Ovary (tissue), 9 donors: Measurements from ENCODE around the gene ANKRD61. TPM values are rescaled to one million over a fixed set of nuclear protein-coding genes. Genes with fewer than 3 reads are reported as not detected.

Source experiments
- DNase-seq, 5 donors: peaks; one replicate each; pipeline ENCODE4 v3.0.0-alpha.2; 2019 to 2020
- H3K27ac ChIP-seq, 2 donors: fragments of 200-600 bp; one replicate each; pipeline versions ENCODE4 v1.5.1 to v1.8.0; 2019 to 2022
- H3K27me3 ChIP-seq: fragments of 200-600 bp; one replicate; pipeline ENCODE4 v1.8.0; 2022
- H3K36me3 ChIP-seq: fragments of 200-600 bp; sonication (generic); one replicate; pipeline ENCODE4 v1.5.1; 2019
- H3K4me1 ChIP-seq: one replicate; pipeline ENCODE4 v1.8.1; 2013; ENCODE audit warnings: mild to moderate bottlenecking, moderate library complexity; ENCODE audit not compliant: insufficient read depth
- H3K4me3 ChIP-seq: fragments of 200-600 bp; sonication (generic); one replicate; pipeline ENCODE4 v1.5.1; 2017
- H3K9me3 ChIP-seq, 2 donors: fragments of 200-600 bp in 1 of 2; sonication (generic) in 1 of 2; one replicate each; pipeline versions ENCODE4 v1.5.1 to v1.8.1; 2013 to 2019; ENCODE audit warnings: mild to moderate bottlenecking in 1 of 2, moderate library complexity in 1 of 2
- EP300 ChIP-seq: sonication (generic); formaldehyde crosslinking; IDR thresholded peaks from one replicate; pipeline ENCODE4 v1.6.1; 2017; ENCODE audit warnings: antibody characterized with exemption
- POLR2A ChIP-seq: fragments of 450-650 bp; IDR thresholded peaks from one replicate; pipeline ENCODE4 v1.6.1; 2017; ENCODE audit warnings: antibody characterized with exemption, mild to moderate bottlenecking, moderate library complexity
- WGBS, 3 donors: extraction: QIAGEN DNeasy Blood & Tissue Kit in 1 of 3; methylation state at CpG; one replicate each; pipeline versions ENCODE4 v1.1.5 to v1.1.7; 2013 to 2017; 5-methylcytosine and 5-hydroxymethylcytosine counted together
- intact Hi-C, 4 donors: fragments of 100-400 bp; cut with DNase I; formaldehyde crosslinking; loops; one replicate each; pipeline versions ENCODE4 v1.11.0 to v1.15.1; 2022 to 2023
- polyA plus RNA-seq, 2 donors: library from polyadenylated mRNA; stranded (reverse); fragments of 200-250 nt in 1 of 2; fragments of 350-450 nt in 1 of 2; fragmentation: Illumina TruSeq in 1 of 2; extraction: RNeasy Lipid Tissue Mini Kit (QIAGEN cat#74804) in 1 of 2; gene quantifications; one replicate each; pipeline ENCODE4 v1.2.3, GENCODE V29; 2013 to 2014
- total RNA-seq, 7 donors: library from RNA; depleted of rRNA in 2 of 7; stranded (reverse); fragments of >200 nt in 2 of 7; fragmentation: NEBNext Ultra II Directional in 3 of 7; extraction: Animal tissue kit (Norgen Biotek cat#: 25700) in 3 of 7; gene quantifications; one replicate each; pipeline versions ENCODE4 v1.1.0 to v1.2.4, GENCODE V29; 2016 to 2023
- TF ChIP-seq, protein P1 (sequence below), 3 donors: fragments of 450-650 bp in 2 of 3; fragments of 200-600 bp in 1 of 3; IDR thresholded peaks; one replicate each; pipeline versions ENCODE4 v1.5.1 to v1.8.0; 2016 to 2022; ENCODE audit warnings: antibody characterized with exemption in 3 of 3, mild to moderate bottlenecking in 1 of 3
- donor health status: DM: no; HTN: no; CAD: no; lungs with moderate emphysema.
- donor health status: DM: no; HTN: no; CAD: no.
- donor health status: Bipolar disorder and iron deficiency.
- donor health status: DM: yes; HTN: yes; CAD: no.
- donor health status: DM: no; HTN: no; CAD: no.
- donor health status: DM: yes; HTN: yes; CAD: no.

The ANKRD61 gene
- total and polyA plus RNA-seq, 9 donors = 0.15 to 1.5 (median 0.57) TPM; not detected in 6

DNA sequence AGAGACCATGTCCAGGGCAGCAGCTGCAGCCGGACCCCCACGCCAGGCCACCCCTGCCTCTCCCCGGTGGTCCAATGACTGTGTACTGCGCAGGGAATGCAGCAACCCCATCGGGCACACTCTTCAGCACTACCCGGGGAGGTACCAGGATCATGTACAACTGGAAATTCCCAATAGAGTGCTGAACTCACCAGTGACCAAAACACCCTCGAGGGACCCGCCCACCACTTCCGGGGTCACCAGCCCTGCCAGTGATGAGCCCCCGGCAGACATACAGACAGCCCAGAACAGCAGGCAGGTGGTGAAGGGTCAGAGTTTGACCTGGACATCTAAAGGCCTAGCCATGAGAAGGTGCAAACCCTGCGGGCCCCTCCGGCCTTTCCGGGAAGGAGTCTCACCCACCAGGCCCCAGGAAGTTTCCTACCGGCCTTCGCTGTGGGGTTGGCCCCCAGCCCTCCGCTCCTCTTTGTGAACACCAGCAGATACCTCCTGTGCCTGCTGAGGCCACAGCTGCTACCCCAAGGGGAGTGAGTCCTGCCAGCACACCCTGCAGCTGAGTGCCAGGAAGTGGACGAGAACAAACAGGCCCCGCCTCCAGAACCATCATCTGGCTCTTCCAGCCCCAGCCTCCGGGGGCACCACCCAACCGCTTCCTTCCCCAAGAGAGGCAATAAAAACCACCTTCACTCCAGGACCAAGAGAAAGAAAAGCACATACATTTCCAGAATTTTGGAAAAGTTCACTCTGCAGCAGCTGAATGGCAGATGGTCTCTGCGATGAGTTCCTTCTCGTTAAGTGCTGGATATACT lies 5.0 kb upstream of the ANKRD61 start:
- H3K27ac ChIP-seq = no peak overlapping the region
- WGBS, 3 donors = 81 to 88% (median 84%) methylated on average over 22 of the region's 22 CpGs
- no peaks in the 10 kb centered on the region for H3K36me3 ChIP-seq
- TF ChIP-seq POLR2A (no peak), EP300 (no peak)
- TF ChIP-seq, protein P1, sequence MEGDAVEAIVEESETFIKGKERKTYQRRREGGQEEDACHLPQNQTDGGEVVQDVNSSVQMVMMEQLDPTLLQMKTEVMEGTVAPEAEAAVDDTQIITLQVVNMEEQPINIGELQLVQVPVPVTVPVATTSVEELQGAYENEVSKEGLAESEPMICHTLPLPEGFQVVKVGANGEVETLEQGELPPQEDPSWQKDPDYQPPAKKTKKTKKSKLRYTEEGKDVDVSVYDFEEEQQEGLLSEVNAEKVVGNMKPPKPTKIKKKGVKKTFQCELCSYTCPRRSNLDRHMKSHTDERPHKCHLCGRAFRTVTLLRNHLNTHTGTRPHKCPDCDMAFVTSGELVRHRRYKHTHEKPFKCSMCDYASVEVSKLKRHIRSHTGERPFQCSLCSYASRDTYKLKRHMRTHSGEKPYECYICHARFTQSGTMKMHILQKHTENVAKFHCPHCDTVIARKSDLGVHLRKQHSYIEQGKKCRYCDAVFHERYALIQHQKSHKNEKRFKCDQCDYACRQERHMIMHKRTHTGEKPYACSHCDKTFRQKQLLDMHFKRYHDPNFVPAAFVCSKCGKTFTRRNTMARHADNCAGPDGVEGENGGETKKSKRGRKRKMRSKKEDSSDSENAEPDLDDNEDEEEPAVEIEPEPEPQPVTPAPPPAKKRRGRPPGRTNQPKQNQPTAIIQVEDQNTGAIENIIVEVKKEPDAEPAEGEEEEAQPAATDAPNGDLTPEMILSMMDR (IDR thresholded peaks at IDR 0.05) = no peak
- no peak overlapping the region for H3K4me3 ChIP-seq
- H3K9me3 ChIP-seq = no peaks in the 10 kb centered on the region
- intact Hi-C loops = no loop called here
- DNase-seq = peak in 2 of 5 donors; percentile 31 to 41
- H3K27me3 ChIP-seq = no peaks in the 10 kb centered on the region
- no peaks in the 10 kb centered on the region for H3K4me1 ChIP-seq

- WGBS, 3 donors = 81 to 87% (median 83%) methylated on average over 12 of the region's 12 CpGs
- no peaks in the 10 kb centered on the region for H3K27me3 ChIP-seq
- intact Hi-C loops = no loop called here
- no peaks in the 10 kb centered on the region for H3K36me3 ChIP-seq
- no peaks in the 10 kb centered on the region for H3K9me3 ChIP-seq
- no peak overlapping the region for H3K27ac ChIP-seq
- no peak overlapping the region for H3K4me3 ChIP-seq
- no peak for TF ChIP-seq EP300
- TF ChIP-seq, protein P1 (IDR thresholded peaks at IDR 0.05) = no peak
- TF ChIP-seq POLR2A = no peak
- H3K4me1 ChIP-seq = no peaks in the 10 kb centered on the region
- DNase-seq = no peak
Observed at GRCh38 chr7:6026820-6027311, 4.3 kb upstream of the ANKRD61 start.

DNA sequence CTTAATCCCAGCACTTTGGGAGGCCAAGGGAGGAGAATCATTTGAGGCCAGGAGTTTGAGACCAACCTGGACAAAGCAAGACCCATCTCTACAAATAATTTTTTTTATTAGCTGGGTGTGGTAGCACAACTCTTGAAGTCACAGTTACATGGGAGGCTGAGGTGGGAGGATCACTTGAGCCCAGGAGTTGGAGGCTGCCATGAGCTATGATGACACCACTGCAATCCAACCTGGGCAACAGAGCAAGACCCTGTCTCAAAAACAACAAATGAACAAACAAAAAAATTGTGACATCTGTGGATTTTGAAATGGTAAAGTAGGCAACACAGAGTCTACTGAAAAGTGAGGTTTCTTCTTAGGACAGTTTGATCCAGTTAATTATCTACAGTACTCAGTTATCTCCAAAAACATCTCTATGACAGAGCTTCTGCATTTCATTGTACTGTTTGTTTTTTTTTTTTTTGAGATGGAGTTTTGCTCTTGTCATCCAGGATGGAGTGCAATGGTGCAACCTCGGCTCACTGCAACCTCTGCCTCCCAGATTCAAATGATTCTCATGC lies 3.3 kb upstream of the ANKRD61 start:
- Histone ChIP-seq H3K9me3 (no peaks in the 10 kb centered on the region), H3K4me3 (no peak overlapping the region), H3K27ac (no peak overlapping the region), H3K4me1 (no peaks in the 10 kb centered on the region), H3K36me3 (no peaks in the 10 kb centered on the region), H3K27me3 (no peaks in the 10 kb centered on the region)
- intact Hi-C loops = no loop called here
- no peak for TF ChIP-seq EP300
- TF ChIP-seq POLR2A = no peak
- TF ChIP-seq, protein P1 (IDR thresholded peaks at IDR 0.05) = no peak
- WGBS, 3 donors = 91 to 100% (median 92%) methylated on average over 1 of the region's 1 CpG
- DNase-seq = no peak

DNA sequence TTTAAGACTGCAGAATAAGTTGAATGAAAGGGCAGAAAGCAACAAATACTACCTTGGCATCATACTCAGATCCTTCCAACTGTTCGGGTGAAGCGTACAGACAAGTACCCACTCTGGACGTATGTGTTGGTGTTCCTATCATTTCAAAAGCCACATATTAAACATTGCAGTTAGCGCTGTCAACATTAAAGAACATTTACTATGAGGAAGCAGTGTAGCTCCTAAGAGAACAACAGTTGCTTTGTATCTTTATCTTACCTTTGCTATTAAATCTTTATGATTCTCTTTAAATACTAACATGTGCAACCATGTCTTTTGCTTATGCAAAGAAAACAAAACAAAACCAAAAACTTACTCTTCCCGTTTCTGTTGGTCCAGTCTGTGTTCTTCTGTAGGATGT lies 2.6 kb upstream of the ANKRD61 start:
- Histone ChIP-seq H3K4me1 (no peaks in the 10 kb centered on the region), H3K36me3 (no peaks in the 10 kb centered on the region), H3K27ac (no peak overlapping the region), H3K4me3 (no peak overlapping the region), H3K27me3 (no peaks in the 10 kb centered on the region), H3K9me3 (no peaks in the 10 kb centered on the region)
- intact Hi-C loops = no loop called here
- no peak for TF ChIP-seq POLR2A
- TF ChIP-seq, protein P1 (IDR thresholded peaks at IDR 0.05) = no peak
- no peak for TF ChIP-seq EP300
- WGBS, 3 donors = 78 to 86% (median 79%) methylated on average over 5 of the region's 5 CpGs
- DNase-seq = no peak
